Stimulated activated CD8-positive, alpha-beta memory T cell treated with anti-CD3 and anti-CD28 coated beads, Interleukin-12 subunit alpha, Interleukin-12 subunit beta, amount 100 ng/mL, for 4 hours (primary cell): ENCODE data around the gene RNF5.
"Not testable (repeated sequence)": the region's sequence is repeated elsewhere in the genome, so short reads cannot be mapped to it uniquely, and the experiment has no call there.

Source experiments
- DNase-seq: peaks from one replicate; pipeline ENCODE4 v3.0.0-alpha.2; 2020; ENCODE audit warnings: low read depth

The RNF5 gene

DNA sequence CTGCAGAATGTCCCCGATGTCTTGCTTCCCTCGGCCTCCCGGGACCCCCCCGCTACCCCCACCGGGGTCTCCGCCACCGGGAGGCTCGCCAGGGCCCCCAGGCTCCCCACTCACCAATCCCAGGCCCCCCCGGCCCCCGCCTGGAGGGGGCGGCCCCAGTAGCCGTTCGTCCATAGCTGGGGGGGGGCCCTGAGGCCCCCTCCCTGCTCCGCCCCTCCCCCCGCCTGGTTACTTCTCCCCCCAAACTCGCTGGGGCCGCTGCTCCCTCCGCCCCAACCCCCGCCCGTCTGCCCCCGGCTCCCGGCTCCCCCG, 11.5 kb downstream of the RNF5 start:
- DNase-seq: no peak

DNA sequence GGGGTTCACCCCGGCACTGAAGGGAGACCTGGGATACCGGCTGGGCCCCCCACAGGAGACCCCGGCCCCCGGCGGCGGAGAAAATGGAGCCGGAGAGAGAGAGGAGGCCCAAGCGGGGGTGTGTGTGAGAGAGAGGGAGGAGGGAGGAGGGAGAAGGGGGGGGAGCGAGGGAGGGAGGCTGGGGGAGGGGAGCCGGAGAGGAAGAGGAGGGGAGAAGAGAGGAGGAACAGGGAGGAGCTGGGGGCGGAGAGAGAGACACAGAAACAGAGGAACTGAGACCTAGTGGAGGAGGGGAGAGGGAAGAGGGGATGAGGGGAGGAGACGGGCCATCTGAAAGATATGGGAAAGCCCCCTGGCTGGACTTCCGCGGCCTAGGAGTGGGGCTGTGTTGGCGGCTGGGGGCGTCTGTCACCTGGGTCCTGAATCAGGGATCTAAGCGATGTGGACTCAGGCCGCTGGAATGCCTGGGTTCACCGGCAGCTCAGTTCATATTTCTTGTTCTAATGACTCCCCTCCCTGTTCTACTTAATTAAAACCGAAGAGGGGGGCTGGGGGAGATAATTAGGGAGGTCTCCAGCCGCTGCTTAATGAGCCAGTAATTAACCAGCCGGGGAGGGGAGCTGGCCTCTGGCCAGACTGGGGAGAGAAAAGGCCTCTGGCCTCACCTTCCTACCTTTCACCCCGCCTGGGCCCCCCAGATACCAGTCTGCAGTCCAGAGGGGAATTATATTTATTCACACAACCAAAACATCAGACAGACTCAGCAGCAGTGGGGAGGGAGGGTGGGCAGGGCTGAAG, 12.0 kb downstream of the RNF5 start, which contains the start of gene PBX2:
TSS of gene PBX2 (minus strand) at position 149 of the 798 bp plus-strand sequence. CDS start 287 bp downstream, outside the sequence.
- peak; percentile 69 for DNase-seq

DNA sequence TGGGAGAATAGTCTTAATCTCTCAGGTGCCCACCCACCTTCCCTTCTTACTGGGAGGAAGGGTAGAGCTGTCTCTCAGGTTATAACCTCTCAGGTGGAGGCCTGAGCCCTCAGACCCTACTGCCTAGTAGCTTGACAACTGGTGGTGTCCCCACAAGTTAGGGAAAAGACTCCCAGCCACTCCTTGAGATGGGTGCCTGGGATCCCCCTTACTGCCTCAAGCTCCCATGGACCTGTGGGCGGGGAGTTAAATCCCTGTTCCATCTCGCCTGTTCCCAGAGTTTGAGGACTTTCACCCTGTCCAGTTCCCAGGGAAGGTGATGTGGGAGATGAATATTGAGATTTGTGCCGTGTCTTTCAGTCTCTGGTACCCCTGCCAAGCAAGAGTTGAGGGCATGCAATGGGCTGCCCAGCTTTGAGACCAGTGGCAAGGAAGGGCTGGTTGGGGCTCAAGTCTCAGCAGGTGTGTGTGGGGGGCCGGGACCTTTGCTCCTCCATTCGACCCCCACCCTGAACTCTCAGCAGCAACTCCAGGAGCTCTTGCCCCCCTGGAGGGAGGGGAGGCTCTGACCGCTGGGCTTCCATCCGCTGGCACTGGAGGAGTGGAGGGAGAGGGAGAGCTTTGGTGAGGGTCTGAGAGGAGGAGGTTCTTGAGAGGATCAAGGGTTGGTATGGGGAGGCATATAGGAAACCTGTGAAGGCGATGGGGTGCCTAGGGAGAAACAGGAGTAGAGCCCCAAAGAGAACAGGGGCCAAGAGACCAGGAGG, 12.9 kb downstream of the RNF5 start:
- no peak for DNase-seq

DNA sequence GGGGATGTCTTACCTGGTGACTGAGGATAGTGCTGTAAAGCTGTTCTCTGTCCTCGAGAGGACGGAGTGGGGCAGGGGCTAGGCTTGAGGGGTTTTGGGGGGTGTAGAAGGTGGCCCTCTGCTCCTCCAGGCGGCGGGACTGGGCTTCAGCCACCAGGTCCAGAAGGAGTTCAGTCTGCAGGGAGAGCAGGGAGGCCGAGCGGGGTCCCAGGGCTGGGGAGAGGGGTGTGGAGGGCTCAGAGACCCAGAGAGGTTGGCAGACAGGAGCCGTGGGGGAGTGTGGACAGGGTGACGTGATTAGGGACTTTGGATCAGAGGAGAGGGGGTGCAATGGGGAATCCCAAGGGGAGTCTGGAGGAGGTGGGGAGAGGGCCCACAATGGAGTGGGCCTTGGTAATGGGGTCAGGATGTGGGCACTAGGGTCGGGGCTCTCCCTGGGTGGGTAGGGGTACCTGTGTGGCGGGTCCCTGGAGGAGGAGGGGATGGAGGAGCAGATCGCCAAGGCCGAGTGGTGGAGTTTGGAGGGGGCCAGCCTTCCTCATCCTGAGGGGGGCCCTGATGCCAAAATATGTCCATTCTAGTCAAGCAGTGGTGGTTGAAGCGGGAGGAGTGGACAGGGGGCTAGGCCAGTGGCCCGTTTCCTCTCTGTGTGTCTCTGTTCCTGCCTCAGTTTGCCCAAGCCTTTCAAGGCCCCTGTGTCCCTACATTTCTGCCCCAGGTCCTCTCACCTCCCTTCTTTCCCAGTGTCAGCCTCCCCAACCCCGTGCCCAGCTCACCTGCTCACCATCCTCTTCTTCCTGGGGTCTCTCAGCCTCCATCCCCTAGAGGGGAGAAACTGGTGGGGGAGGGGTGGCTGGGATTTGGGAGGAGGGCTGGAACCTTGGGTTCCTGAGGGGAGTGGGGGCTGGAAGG, 13.7 kb downstream of the RNF5 start:
- DNase-seq: no peak

DNA sequence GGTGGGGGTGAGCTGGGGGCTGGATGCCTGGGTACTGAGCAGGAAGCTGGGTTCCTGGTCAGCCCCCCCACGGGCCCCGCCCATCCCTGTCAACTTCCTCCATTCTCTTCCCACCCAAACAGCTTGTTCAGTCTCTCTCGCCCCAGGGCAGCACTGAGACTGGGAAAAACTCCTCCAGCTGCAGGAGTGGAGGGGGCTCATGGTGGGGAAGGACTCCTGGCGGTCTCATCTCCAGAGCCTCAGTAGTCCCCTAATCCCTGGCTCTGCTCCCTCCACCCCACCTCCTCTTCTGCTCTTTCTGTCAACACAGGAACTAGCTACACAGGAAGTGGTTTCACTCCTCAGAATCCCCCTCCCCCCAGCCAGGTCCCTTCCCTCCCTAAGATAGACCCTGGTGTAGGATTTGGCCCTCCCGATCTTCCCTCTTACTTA, 14.4 kb downstream of the RNF5 start, which contains the start of gene GPSM3:
TSS of gene GPSM3 (minus strand) at position 36 of the 432 bp plus-strand sequence. CDS start 130 bp downstream, outside the sequence.
- DNase-seq: no peak

DNA sequence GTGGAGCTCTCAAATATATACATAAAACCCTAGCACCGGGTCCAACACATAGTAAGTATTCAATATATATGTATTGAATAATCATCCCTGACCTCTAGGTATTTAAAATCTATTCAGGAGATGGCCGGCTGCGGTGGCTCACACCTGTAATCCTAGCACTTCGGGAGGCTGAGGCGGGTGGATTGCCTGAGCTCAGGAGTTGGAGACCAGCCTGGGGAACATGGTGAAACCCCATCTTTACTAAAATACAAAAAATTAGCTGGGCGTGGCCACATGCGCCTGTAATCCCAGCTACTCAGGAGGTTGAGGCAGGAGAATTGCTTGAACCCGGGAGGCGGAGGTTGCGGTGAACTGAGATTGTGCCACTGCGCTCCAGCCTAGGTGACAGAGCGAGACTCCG, 14.9 kb downstream of the RNF5 start:
- not testable (repeated sequence) for DNase-seq

DNA sequence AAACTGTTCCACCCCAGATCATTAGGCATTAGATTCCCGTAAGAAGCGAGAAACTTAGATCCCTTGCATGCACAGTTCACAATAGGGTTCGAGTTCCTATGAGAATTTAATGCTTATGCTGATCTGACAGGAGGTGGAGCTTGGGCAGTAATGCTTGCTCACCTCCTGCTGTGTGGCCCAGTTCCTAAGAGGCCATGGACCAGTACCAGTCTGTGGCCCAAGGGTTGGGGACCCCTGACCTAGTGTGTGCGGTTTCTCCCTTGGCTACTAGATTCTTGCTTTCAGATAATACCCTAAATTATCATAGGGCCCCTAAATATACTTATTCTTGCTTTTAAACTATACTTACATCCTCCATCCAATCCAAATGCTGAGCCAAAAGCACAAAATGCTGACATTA, 16.2 kb downstream of the RNF5 start:
- no peak for DNase-seq

DNA sequence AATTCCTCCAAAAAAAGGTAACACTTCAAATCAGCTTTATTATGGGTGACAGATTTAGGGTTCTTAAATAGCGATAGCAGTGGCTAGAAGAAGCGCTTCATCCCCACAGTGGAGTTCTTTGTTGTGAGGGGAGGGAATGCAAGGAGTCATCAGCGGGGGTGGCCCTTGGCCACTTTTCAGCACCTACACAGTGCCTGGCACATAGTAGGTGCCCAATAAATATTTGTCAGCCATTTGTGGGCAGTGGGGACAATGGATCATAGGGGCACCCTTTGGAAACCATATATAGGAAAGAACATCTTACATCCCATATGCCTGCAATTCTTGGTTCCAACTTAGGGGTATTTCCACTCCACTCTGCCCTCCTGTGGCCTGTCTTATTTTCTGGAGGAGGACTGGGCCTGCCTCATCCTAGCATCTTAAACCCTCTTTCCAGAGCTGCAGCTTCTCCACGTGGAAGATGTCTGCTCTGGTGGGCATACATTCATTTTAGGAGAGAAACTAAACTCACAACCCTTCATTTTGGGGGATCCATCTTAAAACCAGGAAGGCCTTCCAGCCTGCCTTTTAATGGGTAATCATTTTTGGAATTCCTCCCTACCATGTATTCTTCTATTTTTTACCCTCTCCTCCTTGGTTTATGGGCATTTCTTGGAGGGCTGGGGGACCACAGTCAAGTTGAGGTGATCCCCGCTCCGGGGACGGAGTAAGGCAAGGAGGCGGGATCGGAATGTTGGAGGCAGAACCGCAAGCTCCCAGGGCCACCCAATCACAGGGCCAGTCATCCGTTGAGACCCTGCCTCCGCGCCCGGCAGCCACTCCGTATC, 16.8 kb downstream of the RNF5 start:
- no peak for DNase-seq

DNA sequence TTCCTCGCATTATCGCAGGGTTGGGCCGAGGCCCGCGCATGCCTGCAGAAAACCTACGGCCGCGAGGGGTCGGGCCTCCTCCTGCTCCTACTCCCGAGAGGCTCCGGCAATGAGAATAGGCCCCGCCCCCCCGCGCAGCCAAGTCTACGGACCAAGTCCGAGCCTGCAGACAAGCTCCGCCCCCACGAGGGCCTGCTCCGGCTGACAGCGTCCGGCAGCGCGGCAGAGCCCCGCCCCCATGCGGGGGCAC, 17.4 kb downstream of the RNF5 start:
- DNase-seq: peak; percentile 100

DNA sequence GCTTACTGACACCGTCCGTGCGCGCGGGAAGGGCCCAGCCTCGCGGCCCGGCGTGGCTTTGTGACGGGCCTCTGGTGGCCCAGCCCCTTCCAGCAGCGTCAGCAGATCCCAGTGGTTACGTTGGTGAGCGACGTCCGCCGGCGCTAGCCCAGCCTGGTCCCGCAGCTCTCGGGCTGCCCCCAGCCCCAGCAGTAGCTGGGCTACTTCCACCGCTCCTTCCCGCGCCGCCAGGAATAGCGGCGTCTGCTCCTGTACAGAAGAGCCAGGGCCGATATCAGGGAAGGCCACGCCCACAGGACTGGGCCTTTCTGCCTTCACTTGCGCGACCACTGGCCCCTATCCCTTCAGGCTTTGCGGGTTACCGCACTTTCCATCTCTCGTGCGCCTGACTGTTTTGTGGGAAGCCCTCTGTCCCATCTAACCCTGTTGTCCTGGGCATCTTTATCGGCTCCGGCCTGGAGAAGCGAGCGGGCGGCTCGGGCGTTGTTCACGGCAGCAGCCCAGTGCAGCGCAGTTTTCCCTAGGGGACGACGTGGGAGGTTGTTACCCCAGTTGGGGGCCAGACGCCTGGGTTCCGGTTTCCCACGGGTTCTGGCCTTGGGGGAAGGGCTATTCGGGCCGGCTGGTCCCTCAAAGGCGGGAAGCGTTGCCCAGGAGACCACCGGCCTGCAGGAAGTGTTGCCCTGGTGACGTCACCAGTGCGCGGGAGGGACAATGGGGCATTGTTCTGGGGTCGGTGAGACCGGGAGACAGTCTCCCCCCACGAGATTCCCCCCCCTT, 17.9 kb downstream of the RNF5 start:
- peak; percentile 55 for DNase-seq

DNA sequence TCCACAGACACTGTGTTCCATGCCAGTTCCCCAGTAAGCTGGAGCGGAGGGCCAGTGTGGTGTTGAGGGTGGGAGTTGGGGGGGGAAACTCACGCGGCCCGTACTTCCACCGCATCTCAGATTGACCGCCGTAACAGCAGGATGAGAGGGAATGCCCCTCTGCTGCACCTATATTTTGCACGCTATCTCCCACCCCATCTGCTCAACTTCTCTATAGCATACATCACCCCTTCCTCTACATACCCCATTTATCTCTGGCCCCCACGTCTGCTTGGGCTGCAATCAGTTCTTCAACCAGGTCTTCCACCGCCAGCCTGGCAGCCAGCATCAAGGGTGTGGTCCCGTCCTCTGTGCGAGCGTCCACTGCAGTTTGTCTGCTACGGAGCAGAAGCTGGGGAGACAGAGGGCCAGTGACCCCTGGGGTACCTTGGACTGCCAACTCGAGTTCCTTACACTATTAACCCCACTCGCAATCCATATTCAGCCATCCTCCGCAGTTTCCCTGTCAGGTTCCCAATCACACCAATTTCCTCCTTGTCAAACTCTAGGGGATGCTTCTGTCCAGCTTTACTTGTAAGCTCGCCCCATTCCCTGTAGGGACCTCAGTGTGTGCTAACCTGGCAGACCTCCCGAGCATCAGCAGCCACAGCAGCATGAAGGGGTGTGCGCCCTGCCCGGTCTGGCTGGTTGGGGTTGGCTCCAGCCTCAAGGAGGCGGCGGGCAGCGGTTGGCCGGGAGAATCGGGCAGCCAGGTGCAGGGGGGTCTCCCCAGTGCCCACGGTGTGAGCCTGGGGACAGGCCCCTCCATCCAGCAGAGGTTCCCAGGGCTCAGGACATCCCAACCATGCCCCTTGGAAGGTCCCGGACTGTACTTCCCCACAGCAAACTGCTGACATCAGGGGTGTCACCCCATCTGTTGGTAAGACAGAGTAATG, 18.7 kb downstream of the RNF5 start:
- no peak for DNase-seq

DNA sequence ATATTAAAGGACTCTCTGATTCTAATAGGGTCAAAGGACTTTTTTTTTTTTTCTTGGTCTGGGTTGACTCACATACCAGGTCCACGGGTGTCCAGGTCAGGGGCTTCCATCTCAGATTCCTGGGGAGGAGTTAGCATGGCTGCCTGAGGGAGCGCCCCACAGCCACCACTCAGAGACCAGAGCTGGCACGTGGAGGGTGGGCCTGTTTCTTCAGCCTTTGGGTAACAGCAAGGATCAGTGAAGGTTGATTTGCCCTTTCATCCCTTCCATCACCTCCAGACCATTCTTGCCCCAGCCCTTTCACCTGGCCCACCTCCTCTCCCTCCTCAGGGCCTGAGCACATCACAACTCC, 20.1 kb downstream of the RNF5 start:
- no peak for DNase-seq

DNA sequence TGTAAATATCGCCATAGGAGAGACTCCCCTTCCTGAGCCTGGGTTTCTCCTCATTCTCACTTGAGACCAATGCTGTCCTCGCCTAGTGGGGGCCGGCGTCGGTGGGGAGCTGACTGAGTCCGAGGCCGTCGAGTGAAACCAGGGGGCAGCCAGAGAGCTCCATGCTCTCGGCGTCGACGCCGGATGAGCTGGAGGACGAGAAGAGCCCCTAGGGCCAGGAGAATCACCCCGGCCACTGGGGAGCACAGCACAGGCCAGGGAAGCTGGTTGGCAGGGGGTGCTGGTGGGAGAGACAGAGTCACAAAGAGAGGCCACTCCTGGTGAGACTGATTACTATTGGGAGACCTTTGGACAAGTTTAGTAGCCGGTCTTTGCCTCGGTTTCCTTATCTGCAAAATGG, 20.7 kb downstream of the RNF5 start:
- DNase-seq: no peak

DNA sequence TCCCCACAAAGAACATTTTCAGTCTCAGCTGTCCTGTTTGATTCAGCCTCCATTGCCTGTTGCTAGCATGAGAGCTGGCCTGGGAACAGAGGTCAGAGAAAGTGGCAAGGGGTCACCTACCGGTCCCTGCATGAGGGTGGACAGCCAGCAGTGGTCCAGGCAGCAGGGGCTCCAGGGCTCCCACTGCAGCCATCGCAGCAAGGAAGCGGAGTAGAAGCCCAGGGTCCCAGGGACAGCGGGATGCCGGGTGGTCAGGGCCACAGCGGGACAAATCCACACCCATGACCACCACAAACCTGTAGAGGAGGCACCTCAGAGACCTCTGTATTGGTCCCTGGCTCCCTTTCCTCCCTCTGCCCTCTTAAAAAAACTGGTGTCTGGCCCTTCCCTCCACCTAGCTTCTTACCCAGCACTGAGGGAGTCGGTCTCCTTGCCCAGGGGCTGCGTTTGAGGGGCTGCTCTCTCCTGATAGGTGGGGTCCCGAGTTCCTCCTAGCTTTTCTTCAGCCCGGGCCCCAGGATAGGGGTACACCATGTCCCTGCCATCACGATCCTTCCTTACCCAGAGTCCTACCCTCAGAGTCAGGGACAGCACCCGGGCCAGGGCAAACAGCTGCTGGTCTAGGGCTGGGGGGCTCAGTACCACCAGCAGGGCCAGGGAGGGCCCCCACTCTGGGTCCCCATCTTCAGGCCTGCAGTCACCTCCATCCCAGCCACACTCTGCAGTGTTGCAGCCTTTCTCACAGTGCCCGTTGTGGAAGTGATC, 22.7 kb downstream of the RNF5 start:
- DNase-seq: no peak

DNA sequence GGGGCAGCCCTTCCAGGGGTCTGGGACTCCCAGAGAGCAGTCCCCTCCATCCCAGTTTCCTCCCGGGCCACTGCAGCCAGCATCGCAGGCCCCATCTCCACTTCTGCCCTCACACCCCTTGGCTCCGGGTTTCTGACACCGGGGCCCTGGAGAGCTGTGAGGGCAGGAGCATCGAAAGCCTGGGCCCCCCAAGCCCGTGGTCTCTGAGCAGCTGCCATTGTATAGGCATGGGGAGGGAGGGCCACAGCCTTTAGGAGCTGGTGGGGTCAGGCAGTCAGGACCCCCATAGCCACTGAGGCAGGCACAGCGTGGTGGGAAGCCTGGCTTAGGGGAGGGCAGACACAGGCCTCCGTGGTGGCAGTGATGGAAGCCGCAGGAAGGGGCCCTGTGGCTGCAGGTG, 24.0 kb downstream of the RNF5 start:
- DNase-seq: no peak

DNA sequence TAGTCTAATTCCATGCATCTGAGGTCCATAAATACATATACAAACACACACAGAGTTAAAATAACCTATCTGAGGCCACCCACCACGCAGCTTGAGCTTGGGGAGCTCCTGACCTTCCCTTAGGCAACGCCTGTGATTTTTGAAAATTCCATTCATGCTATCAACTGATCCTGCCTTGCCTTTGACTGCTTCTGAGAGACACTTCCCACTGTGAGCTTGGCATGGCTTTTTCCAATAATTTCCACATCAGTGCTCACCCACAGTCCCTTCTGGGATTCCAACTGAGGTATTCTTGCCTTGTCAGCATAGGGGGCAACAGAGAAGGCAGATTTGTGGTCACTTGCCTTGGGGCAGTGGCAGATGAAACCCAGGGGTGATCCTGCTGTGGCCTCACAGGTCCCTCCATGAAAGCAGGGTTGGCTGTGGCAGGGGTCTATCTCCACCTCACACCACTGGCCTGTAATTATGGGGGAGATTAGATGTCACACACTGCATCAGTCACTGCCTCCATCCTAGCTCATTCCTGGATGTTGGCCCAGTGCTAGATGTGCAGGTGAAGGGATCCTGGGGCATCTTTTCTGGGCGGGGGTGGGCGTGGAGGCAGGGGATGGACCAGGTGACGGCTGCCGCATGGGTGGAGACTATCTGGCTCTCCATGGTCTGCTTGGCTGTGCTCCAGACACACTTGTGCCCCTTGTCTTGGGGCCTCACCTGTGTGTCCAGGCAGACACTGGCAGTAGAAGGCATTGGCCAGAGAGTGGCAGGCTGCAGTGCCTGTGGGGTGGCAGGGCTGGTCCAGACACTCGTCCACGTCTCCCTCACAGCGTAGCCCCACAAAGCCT, 25.4 kb downstream of the RNF5 start:
- no peak for DNase-seq

DNA sequence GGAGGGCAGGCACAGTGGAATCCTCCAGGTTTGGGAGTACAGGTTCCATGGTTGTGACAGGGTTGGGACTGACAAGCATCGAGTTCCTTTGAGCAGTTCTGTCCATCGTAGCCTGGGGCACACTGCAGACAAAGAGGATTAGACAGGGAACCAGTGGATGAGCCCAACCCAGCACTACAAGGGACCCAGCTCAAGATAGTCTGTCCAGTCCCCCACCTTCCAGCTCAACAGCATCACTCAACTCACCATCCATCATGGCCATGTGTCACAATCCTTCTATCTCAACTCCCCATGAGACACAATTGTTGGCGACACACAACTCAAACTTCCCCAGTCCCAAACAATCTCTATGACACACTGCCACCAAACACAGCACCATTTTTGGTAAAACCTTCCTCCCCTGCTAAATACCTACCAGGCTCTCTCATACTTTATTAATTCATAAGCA, 26.1 kb downstream of the RNF5 start:
- DNase-seq: no peak

DNA sequence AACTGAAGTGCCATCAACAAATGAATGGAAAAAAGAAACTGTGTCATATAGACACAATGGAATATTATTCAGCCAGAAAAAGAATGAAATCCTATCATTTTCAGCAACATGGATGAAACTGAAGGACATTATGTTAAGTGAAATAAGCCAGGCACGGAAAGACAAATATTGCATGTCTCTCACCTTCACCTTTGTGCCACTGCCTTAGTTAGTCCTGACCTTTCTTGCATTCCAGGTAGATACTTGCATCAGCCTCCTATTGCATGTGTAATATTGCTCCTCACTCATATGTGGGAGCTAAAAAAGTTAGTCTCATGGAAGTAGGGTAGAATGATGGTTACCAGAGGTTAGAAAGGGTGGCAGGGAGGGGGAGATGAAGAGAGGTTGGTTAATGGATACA, 30.8 kb downstream of the RNF5 start:
- DNase-seq: no peak
